WTC11 (cell line): Measurements from ENCODE around the gene BDKRB2. TPM values are rescaled to one million over a fixed set of nuclear protein-coding genes. Genes with fewer than 3 reads are reported as not detected.

ENCODE experiments used
- ATAC-seq: fragments of 200-7000 bp; cut with Tn5 transposase; 2 replicates; pipeline ENCODE4 v1.10.0; 2021; ENCODE audit warnings: mild to moderate bottlenecking, moderate library complexity
- CTCF ChIA-PET: fragments of 300-600 bp; sonication (Branson Sonifier 250); formaldehyde crosslinking; loops from one replicate; lab custom pipeline; 2021; ENCODE audit warnings: antibody characterized with exemption; lab: Charles Lee
- POLR2A ChIA-PET: fragments of 350-600 bp; sonication (Branson Sonifier 250); formaldehyde crosslinking; loops from one replicate; lab custom pipeline; 2021; ENCODE audit warnings: antibody characterized with exemption; lab: Charles Lee
- DNase-seq: peaks from one replicate; pipeline ENCODE4 v3.0.0; 2021; ENCODE audit warnings: low spot score
- H3K27ac Mint-ChIP-seq: 2 replicates; pipeline ENCODE4 v1.8.0; 2021; ENCODE audit warnings: mixed read lengths
- H3K27me3 Mint-ChIP-seq: 2 replicates; pipeline ENCODE4 v1.8.0; 2021; ENCODE audit warnings: low read depth, mild to moderate bottlenecking, moderate library complexity, mixed read lengths
- H3K36me3 Mint-ChIP-seq: 2 replicates; pipeline ENCODE4 v1.8.0; 2021; ENCODE audit warnings: mixed read lengths
- H3K4me1 Mint-ChIP-seq: 2 replicates; pipeline ENCODE4 v1.8.0; 2022; ENCODE audit warnings: mixed read lengths
- H3K4me3 Mint-ChIP-seq: 2 replicates; pipeline ENCODE4 v1.8.0; 2021; ENCODE audit warnings: mild to moderate bottlenecking, moderate library complexity, mixed read lengths
- H3K9me3 Mint-ChIP-seq: 2 replicates; pipeline ENCODE4 v1.8.0; 2021; ENCODE audit warnings: mixed read lengths
- CBFB ChIP-seq: sonication (generic); formaldehyde crosslinking; IDR thresholded peaks from 2 replicates; pipeline ENCODE4 v1.8.1; 2022; ENCODE audit warnings: mild to moderate bottlenecking, low read depth, missing genetic modification reagents
- ELF4 ChIP-seq: sonication (generic); formaldehyde crosslinking; IDR thresholded peaks from 2 replicates; pipeline ENCODE4 v1.8.1; 2022; ENCODE audit warnings: low read depth, mild to moderate bottlenecking, moderate library complexity, missing genetic modification reagents
- ESRRA ChIP-seq: sonication (generic); formaldehyde crosslinking; IDR thresholded peaks from 2 replicates; pipeline ENCODE4 v1.8.1; 2022; ENCODE audit warnings: mild to moderate bottlenecking, missing genetic modification reagents, borderline replicate concordance
- GTF2I ChIP-seq: fragments of 250-450 bp; sonication (Bioruptor Pico); conservative IDR thresholded peaks from 2 replicates; pipeline ENCODE4 v1.4.0; 2021; ENCODE audit warnings: mild to moderate bottlenecking
- PREB ChIP-seq: sonication (generic); formaldehyde crosslinking; IDR thresholded peaks from 2 replicates; pipeline ENCODE4 v1.8.1; 2022; ENCODE audit warnings: mild to moderate bottlenecking, missing genetic modification reagents, moderate library complexity, borderline replicate concordance
- SOX15 ChIP-seq: fragments of 250-450 bp; sonication (Bioruptor Pico); IDR thresholded peaks from 2 replicates; pipeline ENCODE4 v1.9.0; 2021; ENCODE audit warnings: mild to moderate bottlenecking
- STAT6 ChIP-seq: sonication (generic); formaldehyde crosslinking; conservative IDR thresholded peaks from 2 replicates; pipeline ENCODE4 v1.8.1; 2023; ENCODE audit warnings: mild to moderate bottlenecking, low read depth, missing genetic modification reagents, moderate library complexity
- ZNF232 ChIP-seq: sonication (generic); formaldehyde crosslinking; IDR thresholded peaks from 2 replicates; pipeline ENCODE4 v1.8.0; 2022; ENCODE audit warnings: mild to moderate bottlenecking, missing genetic modification reagents
- ZNF416 ChIP-seq: fragments of 250-450 bp; sonication (Bioruptor Pico); IDR thresholded peaks from 2 replicates; pipeline ENCODE4 v1.9.0; 2021; ENCODE audit warnings: mild to moderate bottlenecking, inconsistent platforms
- ZNF423 ChIP-seq: fragments of 250-450 bp; sonication (Bioruptor Pico); IDR thresholded peaks from 2 replicates; pipeline ENCODE4 v2.1.2; 2022; ENCODE audit warnings: mild to moderate bottlenecking, moderate library complexity
- total RNA-seq: library from RNA; stranded (reverse); gene quantifications from 3 replicates; pipeline ENCODE4 v1.2.3, GENCODE V29; 2021
- TF ChIP-seq, protein P1 (sequence below): sonication (generic); formaldehyde crosslinking; IDR thresholded peaks from 2 replicates; pipeline ENCODE4 v1.8.1; 2022; ENCODE audit warnings: low read depth, missing genetic modification reagents, borderline replicate concordance
- TF ChIP-seq, protein P2 (sequence below): sonication (generic); formaldehyde crosslinking; IDR thresholded peaks from 2 replicates; pipeline ENCODE4 v1.8.1; 2023; ENCODE audit warnings: mild to moderate bottlenecking, missing genetic modification reagents, borderline replicate concordance
- TF ChIP-seq, protein P3 (sequence below): sonication (generic); formaldehyde crosslinking; IDR thresholded peaks from 2 replicates; pipeline ENCODE4 v1.8.0; 2022; ENCODE audit warnings: mild to moderate bottlenecking, missing genetic modification reagents
- TF ChIP-seq, protein P4 (sequence below): fragments of 250-450 bp; sonication (Bioruptor Pico); IDR thresholded peaks from 2 replicates; pipeline ENCODE4 v1.9.0; 2021; ENCODE audit warnings: mild to moderate bottlenecking
- TF ChIP-seq, protein P5 (sequence below): sonication (generic); formaldehyde crosslinking; IDR thresholded peaks from 2 replicates; pipeline ENCODE4 v1.8.1; 2023; ENCODE audit warnings: mild to moderate bottlenecking, missing genetic modification reagents, moderate library complexity
- TF ChIP-seq, protein P6 (sequence below): sonication (generic); formaldehyde crosslinking; IDR thresholded peaks from 2 replicates; pipeline ENCODE4 v1.8.1; 2023; ENCODE audit warnings: mild to moderate bottlenecking, moderate library complexity, missing genetic modification reagents

The BDKRB2 gene
- total RNA-seq, 1 experiment from 2014 or later, result 0.17 TPM

DNA sequence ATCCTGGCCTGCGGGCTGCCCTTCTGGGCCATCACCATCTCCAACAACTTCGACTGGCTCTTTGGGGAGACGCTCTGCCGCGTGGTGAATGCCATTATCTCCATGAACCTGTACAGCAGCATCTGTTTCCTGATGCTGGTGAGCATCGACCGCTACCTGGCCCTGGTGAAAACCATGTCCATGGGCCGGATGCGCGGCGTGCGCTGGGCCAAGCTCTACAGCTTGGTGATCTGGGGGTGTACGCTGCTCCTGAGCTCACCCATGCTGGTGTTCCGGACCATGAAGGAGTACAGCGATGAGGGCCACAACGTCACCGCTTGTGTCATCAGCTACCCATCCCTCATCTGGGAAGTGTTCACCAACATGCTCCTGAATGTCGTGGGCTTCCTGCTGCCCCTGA, 36.0 kb downstream of the BDKRB2 start:
- H3K27me3 Mint-ChIP-seq, result no peaks in the 10 kb centered on the region
- H3K36me3 Mint-ChIP-seq, result peaks cover 9% of the 10 kb centered on the region; the same call in 1 of the 2 replicates
- no peak overlapping the region for H3K4me3 Mint-ChIP-seq
- CTCF ChIA-PET, result no interaction called here
- DNase-seq, result no peak
- POLR2A ChIA-PET, result no interaction called here
- no peak for ATAC-seq
- no peak for TF ChIP-seq SOX15 (CRISPR knock-in tag)
- TF ChIP-seq, protein P1, sequence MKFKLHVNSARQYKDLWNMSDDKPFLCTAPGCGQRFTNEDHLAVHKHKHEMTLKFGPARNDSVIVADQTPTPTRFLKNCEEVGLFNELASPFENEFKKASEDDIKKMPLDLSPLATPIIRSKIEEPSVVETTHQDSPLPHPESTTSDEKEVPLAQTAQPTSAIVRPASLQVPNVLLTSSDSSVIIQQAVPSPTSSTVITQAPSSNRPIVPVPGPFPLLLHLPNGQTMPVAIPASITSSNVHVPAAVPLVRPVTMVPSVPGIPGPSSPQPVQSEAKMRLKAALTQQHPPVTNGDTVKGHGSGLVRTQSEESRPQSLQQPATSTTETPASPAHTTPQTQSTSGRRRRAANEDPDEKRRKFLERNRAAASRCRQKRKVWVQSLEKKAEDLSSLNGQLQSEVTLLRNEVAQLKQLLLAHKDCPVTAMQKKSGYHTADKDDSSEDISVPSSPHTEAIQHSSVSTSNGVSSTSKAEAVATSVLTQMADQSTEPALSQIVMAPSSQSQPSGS (CRISPR knock-in tag), result no peak
- TF ChIP-seq, protein P2, sequence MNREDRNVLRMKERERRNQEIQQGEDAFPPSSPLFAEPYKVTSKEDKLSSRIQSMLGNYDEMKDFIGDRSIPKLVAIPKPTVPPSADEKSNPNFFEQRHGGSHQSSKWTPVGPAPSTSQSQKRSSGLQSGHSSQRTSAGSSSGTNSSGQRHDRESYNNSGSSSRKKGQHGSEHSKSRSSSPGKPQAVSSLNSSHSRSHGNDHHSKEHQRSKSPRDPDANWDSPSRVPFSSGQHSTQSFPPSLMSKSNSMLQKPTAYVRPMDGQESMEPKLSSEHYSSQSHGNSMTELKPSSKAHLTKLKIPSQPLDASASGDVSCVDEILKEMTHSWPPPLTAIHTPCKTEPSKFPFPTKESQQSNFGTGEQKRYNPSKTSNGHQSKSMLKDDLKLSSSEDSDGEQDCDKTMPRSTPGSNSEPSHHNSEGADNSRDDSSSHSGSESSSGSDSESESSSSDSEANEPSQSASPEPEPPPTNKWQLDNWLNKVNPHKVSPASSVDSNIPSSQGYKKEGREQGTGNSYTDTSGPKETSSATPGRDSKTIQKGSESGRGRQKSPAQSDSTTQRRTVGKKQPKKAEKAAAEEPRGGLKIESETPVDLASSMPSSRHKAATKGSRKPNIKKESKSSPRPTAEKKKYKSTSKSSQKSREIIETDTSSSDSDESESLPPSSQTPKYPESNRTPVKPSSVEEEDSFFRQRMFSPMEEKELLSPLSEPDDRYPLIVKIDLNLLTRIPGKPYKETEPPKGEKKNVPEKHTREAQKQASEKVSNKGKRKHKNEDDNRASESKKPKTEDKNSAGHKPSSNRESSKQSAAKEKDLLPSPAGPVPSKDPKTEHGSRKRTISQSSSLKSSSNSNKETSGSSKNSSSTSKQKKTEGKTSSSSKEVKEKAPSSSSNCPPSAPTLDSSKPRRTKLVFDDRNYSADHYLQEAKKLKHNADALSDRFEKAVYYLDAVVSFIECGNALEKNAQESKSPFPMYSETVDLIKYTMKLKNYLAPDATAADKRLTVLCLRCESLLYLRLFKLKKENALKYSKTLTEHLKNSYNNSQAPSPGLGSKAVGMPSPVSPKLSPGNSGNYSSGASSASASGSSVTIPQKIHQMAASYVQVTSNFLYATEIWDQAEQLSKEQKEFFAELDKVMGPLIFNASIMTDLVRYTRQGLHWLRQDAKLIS (CRISPR knock-in tag), result no peak
- TF ChIP-seq, protein P3, sequence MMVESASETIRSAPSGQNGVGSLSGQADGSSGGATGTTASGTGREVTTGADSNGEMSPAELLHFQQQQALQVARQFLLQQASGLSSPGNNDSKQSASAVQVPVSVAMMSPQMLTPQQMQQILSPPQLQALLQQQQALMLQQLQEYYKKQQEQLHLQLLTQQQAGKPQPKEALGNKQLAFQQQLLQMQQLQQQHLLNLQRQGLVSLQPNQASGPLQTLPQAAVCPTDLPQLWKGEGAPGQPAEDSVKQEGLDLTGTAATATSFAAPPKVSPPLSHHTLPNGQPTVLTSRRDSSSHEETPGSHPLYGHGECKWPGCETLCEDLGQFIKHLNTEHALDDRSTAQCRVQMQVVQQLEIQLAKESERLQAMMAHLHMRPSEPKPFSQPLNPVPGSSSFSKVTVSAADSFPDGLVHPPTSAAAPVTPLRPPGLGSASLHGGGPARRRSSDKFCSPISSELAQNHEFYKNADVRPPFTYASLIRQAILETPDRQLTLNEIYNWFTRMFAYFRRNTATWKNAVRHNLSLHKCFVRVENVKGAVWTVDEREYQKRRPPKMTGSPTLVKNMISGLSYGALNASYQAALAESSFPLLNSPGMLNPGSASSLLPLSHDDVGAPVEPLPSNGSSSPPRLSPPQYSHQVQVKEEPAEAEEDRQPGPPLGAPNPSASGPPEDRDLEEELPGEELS (CRISPR knock-in tag), result no peak
- TF ChIP-seq, protein P4, sequence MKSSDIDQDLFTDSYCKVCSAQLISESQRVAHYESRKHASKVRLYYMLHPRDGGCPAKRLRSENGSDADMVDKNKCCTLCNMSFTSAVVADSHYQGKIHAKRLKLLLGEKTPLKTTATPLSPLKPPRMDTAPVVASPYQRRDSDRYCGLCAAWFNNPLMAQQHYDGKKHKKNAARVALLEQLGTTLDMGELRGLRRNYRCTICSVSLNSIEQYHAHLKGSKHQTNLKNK (CRISPR knock-in tag), result no peak
- no peak for TF ChIP-seq STAT6 (CRISPR knock-in tag)
- no peak for TF ChIP-seq ZNF416
- TF ChIP-seq ESRRA (CRISPR knock-in tag), result no peak
- no peak for TF ChIP-seq ELF4 (CRISPR knock-in tag)
- no peak for TF ChIP-seq ZNF423 (CRISPR knock-in tag)
- no peak for TF ChIP-seq ZNF232 (CRISPR knock-in tag)
- no peak for TF ChIP-seq PREB (CRISPR knock-in tag)
- TF ChIP-seq, protein P5, sequence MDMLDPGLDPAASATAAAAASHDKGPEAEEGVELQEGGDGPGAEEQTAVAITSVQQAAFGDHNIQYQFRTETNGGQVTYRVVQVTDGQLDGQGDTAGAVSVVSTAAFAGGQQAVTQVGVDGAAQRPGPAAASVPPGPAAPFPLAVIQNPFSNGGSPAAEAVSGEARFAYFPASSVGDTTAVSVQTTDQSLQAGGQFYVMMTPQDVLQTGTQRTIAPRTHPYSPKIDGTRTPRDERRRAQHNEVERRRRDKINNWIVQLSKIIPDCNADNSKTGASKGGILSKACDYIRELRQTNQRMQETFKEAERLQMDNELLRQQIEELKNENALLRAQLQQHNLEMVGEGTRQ, result no peak
- TF ChIP-seq, protein P6, sequence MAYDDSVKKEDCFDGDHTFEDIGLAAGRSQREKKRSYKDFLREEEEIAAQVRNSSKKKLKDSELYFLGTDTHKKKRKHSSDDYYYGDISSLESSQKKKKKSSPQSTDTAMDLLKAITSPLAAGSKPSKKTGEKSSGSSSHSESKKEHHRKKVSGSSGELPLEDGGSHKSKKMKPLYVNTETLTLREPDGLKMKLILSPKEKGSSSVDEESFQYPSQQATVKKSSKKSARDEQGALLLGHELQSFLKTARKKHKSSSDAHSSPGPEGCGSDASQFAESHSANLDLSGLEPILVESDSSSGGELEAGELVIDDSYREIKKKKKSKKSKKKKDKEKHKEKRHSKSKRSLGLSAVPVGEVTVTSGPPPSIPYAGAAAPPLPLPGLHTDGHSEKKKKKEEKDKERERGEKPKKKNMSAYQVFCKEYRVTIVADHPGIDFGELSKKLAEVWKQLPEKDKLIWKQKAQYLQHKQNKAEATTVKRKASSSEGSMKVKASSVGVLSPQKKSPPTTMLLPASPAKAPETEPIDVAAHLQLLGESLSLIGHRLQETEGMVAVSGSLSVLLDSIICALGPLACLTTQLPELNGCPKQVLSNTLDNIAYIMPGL, result no peak
- no peak for TF ChIP-seq CBFB (CRISPR knock-in tag)
- no peak for TF ChIP-seq GTF2I (CRISPR knock-in tag)
- H3K27ac Mint-ChIP-seq, result no peak overlapping the region
- H3K9me3 Mint-ChIP-seq, result peaks cover 38% of the 10 kb centered on the region
- peaks cover 4% of the 10 kb centered on the region; the same call in 1 of the 2 replicates for H3K4me1 Mint-ChIP-seq
